KMS-11 (cell line): Measurements from ENCODE around the gene HDHD2.

Experiments used
- H2AFZ ChIP-seq: fragments of 200-600 bp; sonication (generic); 2 replicates; pipeline ENCODE4 v1.6.1; 2016; ENCODE audit warnings: antibody characterized with exemption, mixed run types, low read depth
- H3K27ac ChIP-seq: fragments of 200-600 bp; sonication (generic); 2 replicates; pipeline ENCODE4 v1.6.1; 2016; ENCODE audit warnings: mild to moderate bottlenecking, mixed run types
- H3K27me3 ChIP-seq: fragments of 200-600 bp; sonication (generic); 2 replicates; pipeline ENCODE4 v1.6.1; 2017; ENCODE audit warnings: mild to moderate bottlenecking, low read depth, mixed run types, moderate library complexity; ENCODE audit not compliant: insufficient read depth
- H3K36me3 ChIP-seq: fragments of 200-600 bp; sonication (generic); 2 replicates; pipeline ENCODE4 v1.6.1; 2017; ENCODE audit warnings: mild to moderate bottlenecking, mixed run types; ENCODE audit not compliant: insufficient read depth
- H3K4me1 ChIP-seq: fragments of 200-600 bp; sonication (generic); 2 replicates; pipeline ENCODE4 v1.6.1; 2016; ENCODE audit warnings: mild to moderate bottlenecking, low read depth, mixed run types; ENCODE audit not compliant: poor library complexity, severe bottlenecking
- H3K4me2 ChIP-seq: fragments of 200-600 bp; sonication (generic); 2 replicates; pipeline ENCODE4 v1.7.0; 2016; ENCODE audit warnings: mild to moderate bottlenecking, mixed run types
- H3K4me3 ChIP-seq: fragments of 200-600 bp; sonication (generic); IDR thresholded peaks from 2 replicates; pipeline ENCODE4 v1.6.1; 2017; ENCODE audit warnings: low read depth, low read length, mixed read lengths; ENCODE audit not compliant: insufficient read depth
- H3K79me2 ChIP-seq: fragments of 200-600 bp; sonication (generic); 2 replicates; pipeline ENCODE4 v1.6.1; 2016; ENCODE audit warnings: low read depth, mixed run types; ENCODE audit not compliant: insufficient read depth
- H3K9ac ChIP-seq: fragments of 200-600 bp; sonication (generic); 2 replicates; pipeline ENCODE4 v1.6.1; 2016; ENCODE audit warnings: mild to moderate bottlenecking, mixed run types
- H4K20me1 ChIP-seq: fragments of 200-600 bp; sonication (generic); 2 replicates; pipeline ENCODE4 v1.6.1; 2016; ENCODE audit warnings: mild to moderate bottlenecking, mixed run types; ENCODE audit not compliant: insufficient read depth
- CTCF ChIP-seq: fragments of 200-600 bp; sonication (generic); conservative IDR thresholded peaks from 2 replicates; pipeline ENCODE4 v1.6.1; 2017; ENCODE audit warnings: low read depth, mild to moderate bottlenecking, antibody characterized with exemption, low read length, moderate library complexity, mixed read lengths

Gene HDHD2

GRCh38 chr18:47095810-47096209, 54.5 kb downstream of the HDHD2 start:
- H2AFZ ChIP-seq = no peak overlapping the region
- no peaks in the 10 kb centered on the region for H4K20me1 ChIP-seq
- no peaks in the 10 kb centered on the region for H3K27me3 ChIP-seq
- H3K9ac ChIP-seq = no peak overlapping the region
- H3K27ac ChIP-seq = no peak overlapping the region
- H3K4me2 ChIP-seq = no peak overlapping the region
- no peak overlapping the region for H3K4me3 ChIP-seq
- TF ChIP-seq CTCF = no peak
- no peaks in the 10 kb centered on the region for H3K79me2 ChIP-seq
- no peaks in the 10 kb centered on the region for H3K36me3 ChIP-seq
- H3K4me1 ChIP-seq = no peaks in the 10 kb centered on the region

- Histone ChIP-seq H3K4me3 (no peak overlapping the region), H3K27ac (no peak overlapping the region), H3K4me2 (no peak overlapping the region), H3K4me1 (no peaks in the 10 kb centered on the region), H2AFZ (no peak overlapping the region), H3K9ac (no peak overlapping the region), H3K79me2 (no peaks in the 10 kb centered on the region), H3K27me3 (no peaks in the 10 kb centered on the region), H4K20me1 (no peaks in the 10 kb centered on the region), H3K36me3 (no peaks in the 10 kb centered on the region)
- TF ChIP-seq CTCF = no peak
These were observed 62.6 kb downstream of the HDHD2 start for GRCh38 chr18:47087676-47088075.

- no peak for TF ChIP-seq CTCF
- H3K4me2 ChIP-seq = no peak overlapping the region
- H2AFZ ChIP-seq = no peak overlapping the region
- no peak overlapping the region for H3K9ac ChIP-seq
- H3K27me3 ChIP-seq = no peaks in the 10 kb centered on the region
- H3K4me3 ChIP-seq = no peak overlapping the region
- H3K79me2 ChIP-seq = no peaks in the 10 kb centered on the region
- no peaks in the 10 kb centered on the region for H3K4me1 ChIP-seq
- H3K36me3 ChIP-seq = no peaks in the 10 kb centered on the region
- H3K27ac ChIP-seq = no peak overlapping the region
- H4K20me1 ChIP-seq = no peaks in the 10 kb centered on the region
These were observed 68.7 kb downstream of the HDHD2 start for GRCh38 chr18:47081578-47081977.

GRCh38 chr18:47080872-47081271, 69.4 kb downstream of the HDHD2 start:
- Histone ChIP-seq H3K27me3 (no peaks in the 10 kb centered on the region), H3K4me1 (no peaks in the 10 kb centered on the region), H2AFZ (no peak overlapping the region), H4K20me1 (no peaks in the 10 kb centered on the region), H3K27ac (no peak overlapping the region), H3K79me2 (no peaks in the 10 kb centered on the region), H3K4me2 (no peak overlapping the region), H3K9ac (no peak overlapping the region), H3K36me3 (no peaks in the 10 kb centered on the region), H3K4me3 (no peak overlapping the region)
- TF ChIP-seq CTCF = no peak

GRCh38 chr18:47077111-47077510, 73.2 kb downstream of the HDHD2 start:
- Histone ChIP-seq H3K27ac (no peak overlapping the region), H2AFZ (no peak overlapping the region), H3K4me3 (no peak overlapping the region), H3K4me2 (no peak overlapping the region), H3K79me2 (no peaks in the 10 kb centered on the region), H3K4me1 (no peaks in the 10 kb centered on the region), H3K9ac (no peak overlapping the region), H3K27me3 (no peaks in the 10 kb centered on the region), H4K20me1 (no peaks in the 10 kb centered on the region), H3K36me3 (no peaks in the 10 kb centered on the region)
- no peak for TF ChIP-seq CTCF
